Esophagus mucosa (tissue), 1 donor: ENCODE results near the gene TLE3. TPM values are rescaled to one million over a fixed set of nuclear protein-coding genes. Genes with fewer than 3 reads are reported as not detected.
"Not testable (repeated sequence)": the region's sequence is repeated elsewhere in the genome, so short reads cannot be mapped to it uniquely, and the experiment has no call there.

Experiments
- ATAC-seq: fragments of 200-7000 bp; cut with Tn5 transposase; one replicate; pipeline ENCODE4 v1.9.1; 2020
- total RNA-seq: library from RNA; stranded (reverse); gene quantifications from one replicate; pipeline ENCODE4 v1.2.4, GENCODE V29; 2023
- donor health status: DM: yes; HTN: yes; CAD: no.

The TLE3 gene
- total RNA-seq, 1 donor from 2014 or later = 46.3 TPM

- no peak for ATAC-seq
Measured at GRCh38 chr15:70125605-70126004, 27.9 kb upstream of the TLE3 start.

GRCh38 chr15:70121624-70122302 is 24.0 kb upstream of the TLE3 start:
- peak; percentile 66 for ATAC-seq

- ATAC-seq = no peak
Measured at GRCh38 chr15:70120958-70121623, 23.4 kb upstream of the TLE3 start.

GRCh38 chr15:70119911-70120508 is 22.3 kb upstream of the TLE3 start:
- ATAC-seq = no peak

- ATAC-seq = no peak
Measured at GRCh38 chr15:70118599-70118998, 20.9 kb upstream of the TLE3 start.

GRCh38 chr15:70116317-70116716 is 18.6 kb upstream of the TLE3 start:
- no peak for ATAC-seq

- no peak for ATAC-seq
Measured at GRCh38 chr15:70114221-70114620, 16.5 kb upstream of the TLE3 start.

- peak; percentile 9 for ATAC-seq
Measured at GRCh38 chr15:70113304-70113700, 15.6 kb upstream of the TLE3 start.

- ATAC-seq = not testable (repeated sequence)
Measured at GRCh38 chr15:70112572-70113303, 15.0 kb upstream of the TLE3 start.

GRCh38 chr15:70112074-70112395 is 14.3 kb upstream of the TLE3 start:
- no peak for ATAC-seq

GRCh38 chr15:70111203-70112073 is 13.7 kb upstream of the TLE3 start:
- ATAC-seq = peak; percentile 56

GRCh38 chr15:70109978-70110377 is 12.3 kb upstream of the TLE3 start:
- ATAC-seq = no peak

GRCh38 chr15:70109531-70109930 is 11.8 kb upstream of the TLE3 start:
- ATAC-seq = no peak

- no peak for ATAC-seq
Measured at GRCh38 chr15:70103880-70104626, 6.3 kb upstream of the TLE3 start.

- ATAC-seq = no peak
Measured at GRCh38 chr15:70102827-70103226, 5.1 kb upstream of the TLE3 start.

- no peak for ATAC-seq
Measured at GRCh38 chr15:70101459-70102113, 3.9 kb upstream of the TLE3 start.

GRCh38 chr15:70100474-70101341 is 3.0 kb upstream of the TLE3 start:
- peak; percentile 6 for ATAC-seq

GRCh38 chr15:70099967-70100473 is 2.3 kb upstream of the TLE3 start:
- ATAC-seq = no peak

- peak; percentile 82 for ATAC-seq
Measured at GRCh38 chr15:70099167-70099966, 1.6 kb upstream of the TLE3 start.
